K562 (cell line): ENCODE results near the gene ARHGAP26. TPM values are rescaled to one million over a fixed set of nuclear protein-coding genes. Genes with fewer than 3 reads are reported as not detected.

Experiments
- BRD9 ChIP-seq: fragments of 450-650 bp; IDR thresholded peaks from 2 replicates; pipeline ENCODE4 v1.6.1; 2018; ENCODE audit warnings: low read depth; ENCODE audit not compliant: partially characterized antibody
- CBX1 ChIP-seq: sonication (generic); IDR thresholded peaks from 2 replicates; pipeline ENCODE4 v1.6.1; 2016; ENCODE audit warnings: antibody characterized with exemption, low read depth, mild to moderate bottlenecking
- CHD4 ChIP-seq: fragments of 200-600 bp; sonication (generic); IDR thresholded peaks from 3 replicates; pipeline ENCODE4 v1.6.1; 2012; ENCODE audit warnings: low read depth, mild to moderate bottlenecking, mixed read lengths, low read length, inconsistent platforms; ENCODE audit not compliant: insufficient read depth, insufficient replicate concordance, poor library complexity, severe bottlenecking
- ELF4 ChIP-seq: fragments of 450-650 bp; formaldehyde crosslinking; IDR thresholded peaks from 2 replicates; pipeline ENCODE4 v1.4.0; 2022; ENCODE audit warnings: missing genetic modification characterization
- GABPB2 ChIP-seq: fragments of 250-450 bp; sonication (Bioruptor Pico); conservative IDR thresholded peaks from 2 replicates; pipeline ENCODE4 v1.5.1; 2021; ENCODE audit warnings: mild to moderate bottlenecking
- HCFC1 ChIP-seq: IDR thresholded peaks from 2 replicates; pipeline ENCODE4 v1.6.1; 2012; ENCODE audit warnings: low read depth, low read length, improper control_type of control experiment
- NEUROD1 ChIP-seq: fragments of 150-350 bp; IDR thresholded peaks from 2 replicates; pipeline ENCODE4 v1.6.1; 2014; ENCODE audit warnings: borderline replicate concordance, low read length, low read depth; ENCODE audit not compliant: partially characterized antibody
- RBM39 ChIP-seq: fragments of 200-400 bp; formaldehyde crosslinking; optimal IDR thresholded peaks from 2 replicates; pipeline ENCODE3; 2018; ENCODE audit warnings: low read depth, low read length
- SMARCE1 ChIP-seq: fragments of 450-650 bp; IDR thresholded peaks from 2 replicates; pipeline ENCODE4 v1.7.1; 2016; ENCODE audit warnings: mild to moderate bottlenecking
- TCFL5 ChIP-seq: fragments of 250-450 bp; sonication (Bioruptor Pico); conservative IDR thresholded peaks from 2 replicates; pipeline ENCODE4 v1.6.1; 2021; ENCODE audit warnings: mild to moderate bottlenecking, moderate library complexity, matching md5 sums
- ZNF140 ChIP-seq: fragments of 250-450 bp; sonication (Bioruptor Pico); IDR thresholded peaks from 2 replicates; pipeline ENCODE4 v1.8.0; 2021; ENCODE audit warnings: moderate library complexity, mild to moderate bottlenecking, inconsistent platforms
- polyA plus RNA-seq, 8 experiments: library from polyadenylated mRNA; depleted of rRNA in 4 of 8; stranded (reverse) in 5 of 8; unstranded in 3 of 8; fragments of >200 nt; fragmentation: Nextera tagmentation in 2 of 8; fragmentation: Illumina TruSeq in 1 of 8; extraction: Ambion mirVana in 2 of 8; extraction: Trizol in 1 of 8; gene quantifications; 2 replicates each; pipeline versions ENCODE4 v1.2.1 to v1.2.3, GENCODE V29; 2011 to 2014; ENCODE audit warnings: inconsistent platforms in 1 of 8, missing spikeins in 1 of 8
- total RNA-seq, 7 experiments: library from RNA; depleted of rRNA in 6 of 7; stranded (reverse); fragments of >200 nt in 6 of 7; fragmentation: Illumina TruSeq in 2 of 7; extraction: Trizol in 2 of 7; gene quantifications; 2 replicates each; pipeline versions ENCODE4 v1.2.1 to v1.2.3, GENCODE V29; 2011 to 2021; ENCODE audit warnings: low replicate concordance in 1 of 7
- TF ChIP-seq, protein P1 (sequence below): fragments of 450-650 bp; IDR thresholded peaks from 2 replicates; pipeline ENCODE4 v1.7.1; 2018; ENCODE audit warnings: mild to moderate bottlenecking, low read depth; ENCODE audit not compliant: partially characterized antibody
- TF ChIP-seq, protein P2 (sequence below): fragments of 450-650 bp; conservative IDR thresholded peaks from 2 replicates; pipeline ENCODE4 v1.6.1; 2016; ENCODE audit warnings: missing genetic modification characterization, low read depth, mild to moderate bottlenecking, control low read depth, missing compliant biosample characterization
- TF ChIP-seq, protein P3 (sequence below): sonication (generic); formaldehyde crosslinking; IDR thresholded peaks from 2 replicates; pipeline ENCODE4 v1.8.0; 2022; ENCODE audit warnings: mild to moderate bottlenecking, missing genetic modification reagents, borderline replicate concordance
- TF ChIP-seq, protein P4 (sequence below): IDR thresholded peaks from 3 replicates; pipeline ENCODE4 v1.6.1; 2011; ENCODE audit warnings: borderline replicate concordance, mild to moderate bottlenecking; ENCODE audit not compliant: insufficient read length, insufficient read depth
- TF ChIP-seq, protein P5 (sequence below): sonication (generic); formaldehyde crosslinking; IDR thresholded peaks from 2 replicates; pipeline ENCODE4 v1.8.1; 2023; ENCODE audit warnings: mild to moderate bottlenecking, missing genetic modification reagents
- TF ChIP-seq, protein P6 (sequence below): fragments of 450-650 bp; formaldehyde crosslinking; IDR thresholded peaks from 2 replicates; pipeline ENCODE4 v1.4.0; 2020; ENCODE audit warnings: mild to moderate bottlenecking

ARHGAP26 gene
- total and polyA plus RNA-seq, 9 of the 15 experiments (the other 6 are each of a cell fraction or from before 2014, with no cell fraction given): 0.13 to 1.1 (median 0.55) TPM

DNA sequence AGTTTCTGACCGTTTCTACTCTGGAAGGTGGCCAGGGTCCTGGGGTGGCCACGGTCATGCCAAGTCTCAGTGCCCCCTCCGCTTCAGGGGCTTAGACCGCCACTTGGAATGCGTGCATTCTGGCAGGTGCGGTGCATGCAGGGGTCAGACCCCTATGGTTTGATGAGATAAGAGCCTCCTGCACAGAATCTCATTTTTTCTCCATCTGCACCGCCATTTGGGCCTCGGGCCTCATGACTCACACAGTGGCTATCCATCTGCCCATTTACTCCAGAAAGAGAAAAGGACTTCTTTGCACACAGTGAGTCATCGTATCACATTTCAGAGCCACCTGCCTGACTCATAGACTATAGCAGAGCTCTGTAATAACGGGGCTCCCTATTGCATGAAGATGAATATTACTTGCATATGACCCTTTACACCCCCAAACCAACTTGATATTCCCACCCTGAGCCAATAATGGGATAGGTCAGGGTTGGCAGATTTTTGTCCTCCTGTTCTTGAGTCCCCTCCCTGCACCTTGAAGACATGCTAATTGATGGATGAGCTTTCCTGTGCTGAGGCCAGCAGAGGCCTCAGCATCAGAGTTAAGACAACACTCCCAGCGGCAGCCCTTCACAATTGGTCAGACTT lies 475.9 kb downstream of the ARHGAP26 start (continued):
- TF ChIP-seq, protein P1, sequence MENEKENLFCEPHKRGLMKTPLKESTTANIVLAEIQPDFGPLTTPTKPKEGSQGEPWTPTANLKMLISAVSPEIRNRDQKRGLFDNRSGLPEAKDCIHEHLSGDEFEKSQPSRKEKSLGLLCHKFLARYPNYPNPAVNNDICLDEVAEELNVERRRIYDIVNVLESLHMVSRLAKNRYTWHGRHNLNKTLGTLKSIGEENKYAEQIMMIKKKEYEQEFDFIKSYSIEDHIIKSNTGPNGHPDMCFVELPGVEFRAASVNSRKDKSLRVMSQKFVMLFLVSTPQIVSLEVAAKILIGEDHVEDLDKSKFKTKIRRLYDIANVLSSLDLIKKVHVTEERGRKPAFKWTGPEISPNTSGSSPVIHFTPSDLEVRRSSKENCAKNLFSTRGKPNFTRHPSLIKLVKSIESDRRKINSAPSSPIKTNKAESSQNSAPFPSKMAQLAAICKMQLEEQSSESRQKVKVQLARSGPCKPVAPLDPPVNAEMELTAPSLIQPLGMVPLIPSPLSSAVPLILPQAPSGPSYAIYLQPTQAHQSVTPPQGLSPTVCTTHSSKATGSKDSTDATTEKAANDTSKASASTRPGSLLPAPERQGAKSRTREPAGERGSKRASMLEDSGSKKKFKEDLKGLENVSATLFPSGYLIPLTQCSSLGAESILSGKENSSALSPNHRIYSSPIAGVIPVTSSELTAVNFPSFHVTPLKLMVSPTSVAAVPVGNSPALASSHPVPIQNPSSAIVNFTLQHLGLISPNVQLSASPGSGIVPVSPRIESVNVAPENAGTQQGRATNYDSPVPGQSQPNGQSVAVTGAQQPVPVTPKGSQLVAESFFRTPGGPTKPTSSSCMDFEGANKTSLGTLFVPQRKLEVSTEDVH: no peak
- TF ChIP-seq CBX1 (no peak), CHD4 (no peak), RBM39 (no peak), GABPB2 (CRISPR knock-in tag) (no peak), HCFC1 (no peak), NEUROD1 (peak; percentile 65), ZNF140 (CRISPR knock-in tag) (no peak), TCFL5 (CRISPR knock-in tag) (no peak), ELF4 (CRISPR knock-in tag) (no peak), BRD9 (no peak), SMARCE1 (peak; percentile 97)
- TF ChIP-seq, protein P2, sequence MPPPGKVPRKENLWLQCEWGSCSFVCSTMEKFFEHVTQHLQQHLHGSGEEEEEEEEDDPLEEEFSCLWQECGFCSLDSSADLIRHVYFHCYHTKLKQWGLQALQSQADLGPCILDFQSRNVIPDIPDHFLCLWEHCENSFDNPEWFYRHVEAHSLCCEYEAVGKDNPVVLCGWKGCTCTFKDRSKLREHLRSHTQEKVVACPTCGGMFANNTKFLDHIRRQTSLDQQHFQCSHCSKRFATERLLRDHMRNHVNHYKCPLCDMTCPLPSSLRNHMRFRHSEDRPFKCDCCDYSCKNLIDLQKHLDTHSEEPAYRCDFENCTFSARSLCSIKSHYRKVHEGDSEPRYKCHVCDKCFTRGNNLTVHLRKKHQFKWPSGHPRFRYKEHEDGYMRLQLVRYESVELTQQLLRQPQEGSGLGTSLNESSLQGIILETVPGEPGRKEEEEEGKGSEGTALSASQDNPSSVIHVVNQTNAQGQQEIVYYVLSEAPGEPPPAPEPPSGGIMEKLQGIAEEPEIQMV (tag): no peak
- TF ChIP-seq, protein P3, sequence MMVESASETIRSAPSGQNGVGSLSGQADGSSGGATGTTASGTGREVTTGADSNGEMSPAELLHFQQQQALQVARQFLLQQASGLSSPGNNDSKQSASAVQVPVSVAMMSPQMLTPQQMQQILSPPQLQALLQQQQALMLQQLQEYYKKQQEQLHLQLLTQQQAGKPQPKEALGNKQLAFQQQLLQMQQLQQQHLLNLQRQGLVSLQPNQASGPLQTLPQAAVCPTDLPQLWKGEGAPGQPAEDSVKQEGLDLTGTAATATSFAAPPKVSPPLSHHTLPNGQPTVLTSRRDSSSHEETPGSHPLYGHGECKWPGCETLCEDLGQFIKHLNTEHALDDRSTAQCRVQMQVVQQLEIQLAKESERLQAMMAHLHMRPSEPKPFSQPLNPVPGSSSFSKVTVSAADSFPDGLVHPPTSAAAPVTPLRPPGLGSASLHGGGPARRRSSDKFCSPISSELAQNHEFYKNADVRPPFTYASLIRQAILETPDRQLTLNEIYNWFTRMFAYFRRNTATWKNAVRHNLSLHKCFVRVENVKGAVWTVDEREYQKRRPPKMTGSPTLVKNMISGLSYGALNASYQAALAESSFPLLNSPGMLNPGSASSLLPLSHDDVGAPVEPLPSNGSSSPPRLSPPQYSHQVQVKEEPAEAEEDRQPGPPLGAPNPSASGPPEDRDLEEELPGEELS (CRISPR knock-in tag): no peak
- TF ChIP-seq, protein P4, sequence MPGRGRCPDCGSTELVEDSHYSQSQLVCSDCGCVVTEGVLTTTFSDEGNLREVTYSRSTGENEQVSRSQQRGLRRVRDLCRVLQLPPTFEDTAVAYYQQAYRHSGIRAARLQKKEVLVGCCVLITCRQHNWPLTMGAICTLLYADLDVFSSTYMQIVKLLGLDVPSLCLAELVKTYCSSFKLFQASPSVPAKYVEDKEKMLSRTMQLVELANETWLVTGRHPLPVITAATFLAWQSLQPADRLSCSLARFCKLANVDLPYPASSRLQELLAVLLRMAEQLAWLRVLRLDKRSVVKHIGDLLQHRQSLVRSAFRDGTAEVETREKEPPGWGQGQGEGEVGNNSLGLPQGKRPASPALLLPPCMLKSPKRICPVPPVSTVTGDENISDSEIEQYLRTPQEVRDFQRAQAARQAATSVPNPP: no peak
- TF ChIP-seq, protein P5, sequence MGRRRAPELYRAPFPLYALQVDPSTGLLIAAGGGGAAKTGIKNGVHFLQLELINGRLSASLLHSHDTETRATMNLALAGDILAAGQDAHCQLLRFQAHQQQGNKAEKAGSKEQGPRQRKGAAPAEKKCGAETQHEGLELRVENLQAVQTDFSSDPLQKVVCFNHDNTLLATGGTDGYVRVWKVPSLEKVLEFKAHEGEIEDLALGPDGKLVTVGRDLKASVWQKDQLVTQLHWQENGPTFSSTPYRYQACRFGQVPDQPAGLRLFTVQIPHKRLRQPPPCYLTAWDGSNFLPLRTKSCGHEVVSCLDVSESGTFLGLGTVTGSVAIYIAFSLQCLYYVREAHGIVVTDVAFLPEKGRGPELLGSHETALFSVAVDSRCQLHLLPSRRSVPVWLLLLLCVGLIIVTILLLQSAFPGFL: no peak
- TF ChIP-seq, protein P6, sequence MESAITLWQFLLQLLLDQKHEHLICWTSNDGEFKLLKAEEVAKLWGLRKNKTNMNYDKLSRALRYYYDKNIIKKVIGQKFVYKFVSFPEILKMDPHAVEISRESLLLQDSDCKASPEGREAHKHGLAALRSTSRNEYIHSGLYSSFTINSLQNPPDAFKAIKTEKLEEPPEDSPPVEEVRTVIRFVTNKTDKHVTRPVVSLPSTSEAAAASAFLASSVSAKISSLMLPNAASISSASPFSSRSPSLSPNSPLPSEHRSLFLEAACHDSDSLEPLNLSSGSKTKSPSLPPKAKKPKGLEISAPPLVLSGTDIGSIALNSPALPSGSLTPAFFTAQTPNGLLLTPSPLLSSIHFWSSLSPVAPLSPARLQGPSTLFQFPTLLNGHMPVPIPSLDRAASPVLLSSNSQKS (CRISPR knock-in tag): no peak
